Uterus (tissue), 4 donors: ENCODE measurements around the gene CAV2. TPM values are rescaled to one million over a fixed set of nuclear protein-coding genes. Genes with fewer than 3 reads are reported as not detected.
"Not testable (repeated sequence)": the region's sequence is repeated elsewhere in the genome, so short reads cannot be mapped to it uniquely, and the experiment has no call there.

ENCODE experiments used
- DNase-seq, 2 donors: peaks; one replicate each; pipeline ENCODE4 v3.0.0-alpha.2; 2019 to 2020
- H3K27ac ChIP-seq, 2 donors: fragments of 200-600 bp; sonication (generic); 1 replicate in 1 of 2; 2 replicates in 1 of 2; pipeline ENCODE4 v1.5.1; 2016 to 2018
- H3K27me3 ChIP-seq, 2 donors: fragments of 200-600 bp; sonication (generic); one replicate each; pipeline ENCODE4 v1.5.1; 2018 to 2019; ENCODE audit warnings: control low read depth in 1 of 2
- H3K36me3 ChIP-seq, 2 donors: fragments of 200-600 bp; sonication (generic); one replicate each; pipeline ENCODE4 v1.5.1; 2019; ENCODE audit warnings: control low read depth in 1 of 2
- H3K4me1 ChIP-seq, 2 donors: fragments of 200-600 bp; sonication (generic); one replicate each; pipeline ENCODE4 v1.5.1; 2018 to 2019; ENCODE audit warnings: control low read depth in 1 of 2
- H3K4me3 ChIP-seq, 2 donors: fragments of 200-600 bp; sonication (generic); 1 replicate in 1 of 2; 2 replicates in 1 of 2; pipeline ENCODE4 v1.5.1; 2018 to 2019; ENCODE audit warnings: mild to moderate bottlenecking in 1 of 2
- H3K9me3 ChIP-seq, 2 donors: fragments of 200-600 bp; sonication (generic); one replicate each; pipeline ENCODE4 v1.5.1; 2019; ENCODE audit warnings: control low read depth in 1 of 2
- POLR2A ChIP-seq, 2 donors: fragments of 450-650 bp; IDR thresholded peaks; one replicate each; pipeline ENCODE4 v1.6.1; 2016; ENCODE audit warnings: antibody characterized with exemption in 2 of 2, mild to moderate bottlenecking in 1 of 2, moderate library complexity in 1 of 2
- intact Hi-C: fragments of 100-400 bp; cut with DNase I; formaldehyde crosslinking; loops from one replicate; pipeline ENCODE4 v1.15.1; 2023; ENCODE audit warnings: low total_unique reads
- total RNA-seq, 4 donors: library from RNA; depleted of rRNA in 3 of 4; stranded (reverse); fragments of >200 nt in 3 of 4; gene quantifications; one replicate each; pipeline versions ENCODE4 v1.1.0 to v1.2.4, GENCODE V29; 2014 to 2023
- TF ChIP-seq, protein P1 (sequence below), 4 experiments: fragments of 200-600 bp in 2 of 4; fragments of 450-650 bp in 2 of 4; sonication (generic) in 2 of 4; IDR thresholded peaks; one replicate each; pipeline ENCODE4 v1.5.1; 2016 to 2019; ENCODE audit warnings: antibody characterized with exemption in 4 of 4, mild to moderate bottlenecking in 2 of 4, moderate library complexity in 1 of 4
- donor health status: DM: yes; HTN: yes; CAD: no.

Gene CAV2
- total RNA-seq, 4 donors from 2014 or later, result 33.3 to 105 (median 86.0) TPM

DNA sequence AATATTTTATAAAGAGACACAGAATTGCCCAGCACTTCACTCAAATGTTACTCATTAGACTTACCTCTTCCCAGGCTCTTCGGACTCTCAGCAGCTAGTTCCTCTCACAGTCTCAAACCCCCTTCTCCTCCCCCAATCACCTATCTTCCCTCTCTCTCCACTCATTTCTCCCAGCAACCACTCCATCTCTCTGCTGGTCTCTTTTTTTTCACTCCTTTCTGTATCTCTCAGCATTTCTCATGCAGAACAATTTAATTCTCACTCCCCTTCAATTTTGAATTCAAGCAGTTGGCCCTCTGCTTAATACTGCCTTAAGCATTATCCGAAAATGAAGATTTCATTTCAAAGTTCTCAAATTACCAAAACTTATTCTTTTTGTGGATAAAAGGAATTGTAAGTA lies 34.4 kb upstream of the CAV2 start:
- H3K27ac ChIP-seq, result no peak overlapping the region
- TF ChIP-seq POLR2A (IDR thresholded peaks at IDR 0.05), result no peak
- TF ChIP-seq, protein P1, sequence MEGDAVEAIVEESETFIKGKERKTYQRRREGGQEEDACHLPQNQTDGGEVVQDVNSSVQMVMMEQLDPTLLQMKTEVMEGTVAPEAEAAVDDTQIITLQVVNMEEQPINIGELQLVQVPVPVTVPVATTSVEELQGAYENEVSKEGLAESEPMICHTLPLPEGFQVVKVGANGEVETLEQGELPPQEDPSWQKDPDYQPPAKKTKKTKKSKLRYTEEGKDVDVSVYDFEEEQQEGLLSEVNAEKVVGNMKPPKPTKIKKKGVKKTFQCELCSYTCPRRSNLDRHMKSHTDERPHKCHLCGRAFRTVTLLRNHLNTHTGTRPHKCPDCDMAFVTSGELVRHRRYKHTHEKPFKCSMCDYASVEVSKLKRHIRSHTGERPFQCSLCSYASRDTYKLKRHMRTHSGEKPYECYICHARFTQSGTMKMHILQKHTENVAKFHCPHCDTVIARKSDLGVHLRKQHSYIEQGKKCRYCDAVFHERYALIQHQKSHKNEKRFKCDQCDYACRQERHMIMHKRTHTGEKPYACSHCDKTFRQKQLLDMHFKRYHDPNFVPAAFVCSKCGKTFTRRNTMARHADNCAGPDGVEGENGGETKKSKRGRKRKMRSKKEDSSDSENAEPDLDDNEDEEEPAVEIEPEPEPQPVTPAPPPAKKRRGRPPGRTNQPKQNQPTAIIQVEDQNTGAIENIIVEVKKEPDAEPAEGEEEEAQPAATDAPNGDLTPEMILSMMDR (IDR thresholded peaks at IDR 0.05), result no peak
- DNase-seq, result no peak
- H3K36me3 ChIP-seq, result no peaks in the 10 kb centered on the region
- no peaks in the 10 kb centered on the region for H3K9me3 ChIP-seq
- no peaks in the 10 kb centered on the region for H3K4me1 ChIP-seq
- no peak overlapping the region for H3K4me3 ChIP-seq
- intact Hi-C loops, result no loop called here
- no peaks in the 10 kb centered on the region for H3K27me3 ChIP-seq

DNA sequence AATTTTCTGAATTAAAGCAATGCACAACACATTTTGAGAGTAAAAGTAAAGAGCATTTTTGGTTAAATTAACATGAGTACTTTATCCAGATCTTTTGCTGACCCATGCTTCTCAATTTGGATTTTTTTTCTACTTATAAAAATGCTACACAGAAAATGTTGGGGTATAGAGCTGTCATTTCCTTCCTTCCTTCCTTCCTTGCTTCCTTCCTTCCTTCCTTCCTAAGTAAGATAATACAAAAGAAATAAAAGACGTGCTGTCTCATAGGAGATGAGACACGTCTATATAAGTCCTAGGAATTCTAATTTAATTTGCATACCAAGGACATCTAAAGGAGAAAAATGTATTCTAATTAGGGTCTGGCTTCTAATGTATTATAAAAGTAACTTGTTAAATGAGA lies 31.0 kb upstream of the CAV2 start:
- Histone ChIP-seq H3K27me3 (no peaks in the 10 kb centered on the region), H3K4me3 (no peak overlapping the region), H3K4me1 (no peaks in the 10 kb centered on the region), H3K9me3 (no peaks in the 10 kb centered on the region), H3K27ac (no peak overlapping the region), H3K36me3 (no peaks in the 10 kb centered on the region)
- TF ChIP-seq, protein P1 (IDR thresholded peaks at IDR 0.05), result no peak
- no peak for TF ChIP-seq POLR2A (IDR thresholded peaks at IDR 0.05)
- DNase-seq, result no peak
- intact Hi-C loops, result no loop called here

DNA sequence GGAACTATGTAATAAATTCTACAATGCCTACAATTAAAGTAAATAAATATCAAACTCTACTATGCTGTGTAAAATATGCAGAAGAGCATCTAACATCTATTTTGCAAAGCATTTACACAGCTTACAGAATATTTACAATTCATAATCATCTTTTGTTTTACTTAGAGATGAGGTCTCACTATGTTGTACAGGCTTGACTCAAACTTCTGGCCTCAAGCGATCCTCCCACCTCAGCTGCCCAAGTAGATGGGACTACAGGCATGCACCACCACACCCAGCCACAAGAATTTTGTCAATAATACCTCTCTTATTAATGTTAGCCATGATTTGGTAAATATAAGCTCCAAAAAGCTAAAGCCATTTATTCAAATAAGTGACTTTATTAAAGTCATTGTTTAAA lies 21.9 kb upstream of the CAV2 start:
- no peak overlapping the region for H3K4me3 ChIP-seq
- no peak for DNase-seq
- TF ChIP-seq POLR2A (IDR thresholded peaks at IDR 0.05), result no peak
- TF ChIP-seq, protein P1 (IDR thresholded peaks at IDR 0.05), result no peak
- H3K36me3 ChIP-seq, result no peaks in the 10 kb centered on the region
- no peaks in the 10 kb centered on the region for H3K27me3 ChIP-seq
- no peaks in the 10 kb centered on the region for H3K4me1 ChIP-seq
- intact Hi-C loops, result no loop called here
- no peaks in the 10 kb centered on the region for H3K9me3 ChIP-seq
- no peak overlapping the region for H3K27ac ChIP-seq

DNA sequence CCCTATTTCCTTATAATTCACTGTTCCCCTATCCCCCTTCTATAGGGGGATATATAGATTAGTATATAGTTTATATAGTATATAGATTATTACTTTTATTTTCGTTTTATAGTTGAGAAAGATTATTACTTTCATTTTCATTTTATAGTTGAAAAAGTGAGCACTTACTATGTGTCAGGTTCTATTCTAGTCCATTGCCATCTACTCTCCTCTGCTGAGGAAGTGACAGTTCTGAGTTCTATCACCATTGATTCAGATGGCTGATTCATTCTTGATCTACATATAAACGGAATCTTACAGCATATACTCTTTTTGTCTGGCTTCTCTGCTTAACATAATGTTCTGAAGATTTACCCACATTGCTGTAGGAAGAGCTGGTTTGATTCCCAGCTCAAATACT lies 20.7 kb upstream of the CAV2 start:
- H3K36me3 ChIP-seq, result no peaks in the 10 kb centered on the region
- TF ChIP-seq POLR2A (IDR thresholded peaks at IDR 0.05), result no peak
- TF ChIP-seq, protein P1 (IDR thresholded peaks at IDR 0.05), result no peak

DNA sequence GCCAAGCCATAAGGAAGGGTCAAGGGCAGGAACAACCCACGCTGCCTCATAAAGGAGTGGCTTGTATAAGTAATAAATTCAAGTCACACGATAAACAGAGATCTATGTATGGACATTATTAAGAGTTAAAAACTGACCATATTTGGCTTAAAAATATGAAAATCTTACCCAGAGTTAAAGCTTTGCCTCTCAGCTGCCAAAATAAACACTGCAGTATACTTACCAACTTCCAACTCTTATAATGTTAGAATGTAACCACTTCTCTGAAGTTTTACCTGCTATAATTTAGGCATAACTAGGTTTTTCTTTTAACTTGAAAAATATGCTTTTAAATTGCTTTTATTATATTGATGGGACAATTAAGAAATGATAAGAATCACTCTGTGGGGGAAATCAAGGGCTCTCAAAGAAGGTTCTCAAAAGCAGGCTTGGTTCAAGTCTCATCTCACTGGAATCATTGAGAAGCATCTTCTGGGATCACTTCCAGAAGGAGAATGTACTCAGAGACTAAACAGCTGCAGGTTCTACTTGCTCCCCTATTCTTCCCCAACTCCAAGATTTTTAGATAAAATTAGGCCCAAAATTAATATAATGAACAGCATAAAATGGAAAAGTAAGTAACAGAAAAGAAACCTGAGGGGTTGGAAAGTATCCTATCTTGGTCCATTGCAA lies 16.1 kb upstream of the CAV2 start:
- H3K9me3 ChIP-seq, result no peaks in the 10 kb centered on the region
- no peak overlapping the region for H3K27ac ChIP-seq
- TF ChIP-seq POLR2A (IDR thresholded peaks at IDR 0.05), result no peak
- TF ChIP-seq, protein P1 (IDR thresholded peaks at IDR 0.05), result no peak
- no peaks in the 10 kb centered on the region for H3K27me3 ChIP-seq
- DNase-seq, result no peak
- intact Hi-C loops, result no loop called here
- H3K4me1 ChIP-seq, result no peaks in the 10 kb centered on the region
- no peak overlapping the region for H3K4me3 ChIP-seq
- H3K36me3 ChIP-seq, result no peaks in the 10 kb centered on the region

More for the DNA sequence above, 20.7 kb upstream of the CAV2 start:
- Histone ChIP-seq H3K27ac (no peak overlapping the region), H3K27me3 (no peaks in the 10 kb centered on the region), H3K4me3 (no peak overlapping the region), H3K9me3 (no peaks in the 10 kb centered on the region), H3K4me1 (no peaks in the 10 kb centered on the region)
- intact Hi-C loops, result no loop called here
- no peak for DNase-seq

DNA sequence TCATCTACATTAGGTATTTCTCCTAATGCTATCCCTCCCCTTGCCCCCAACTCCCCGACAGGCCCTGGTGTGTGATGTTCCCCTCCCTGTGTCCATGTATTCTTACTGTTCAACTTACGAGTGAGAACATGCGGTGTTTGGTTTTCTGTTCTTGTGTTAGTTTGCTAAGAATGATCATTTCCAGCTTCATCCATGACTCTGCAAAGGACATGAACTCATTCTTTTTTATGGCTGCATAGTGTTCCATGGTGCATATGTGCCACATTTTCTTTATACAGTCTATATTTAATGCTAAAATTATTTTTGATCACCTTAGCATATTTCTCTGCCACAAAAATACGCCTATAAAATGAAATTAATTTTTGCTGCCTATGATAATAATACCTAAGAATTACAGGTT lies 15.1 kb upstream of the CAV2 start:
- H3K9me3 ChIP-seq, H3K27ac ChIP-seq, H3K4me3 ChIP-seq, H3K27me3 ChIP-seq, H3K36me3 ChIP-seq, DNase-seq, intact Hi-C loops, H3K4me1 ChIP-seq: not testable (repeated sequence)
